Stimulated activated naive CD4-positive, alpha-beta T cell (primary cell): ENCODE results near the gene SELENOV.

Experiments used
- DNase-seq, 6 experiments: peaks; one replicate each; lab custom pipeline; 2025; lab: John Stamatoyannopoulos, UW

SELENOV gene

GRCh38 chr19:39494661-39495060 lies 20.3 kb upstream of the SELENOV start:
- no peak for DNase-seq

- no peak for DNase-seq
Observed at GRCh38 chr19:39496063-39496462, 18.9 kb upstream of the SELENOV start.

- DNase-seq, result no peak
Observed at GRCh38 chr19:39497701-39497995, 17.3 kb upstream of the SELENOV start.

GRCh38 chr19:39497996-39498797 lies 16.7 kb upstream of the SELENOV start:
- peak in 2 of 6 experiments; percentile 31 to 45 for DNase-seq

GRCh38 chr19:39498798-39499642 lies 15.9 kb upstream of the SELENOV start, which contains the start of gene DLL3:
DLL3 (plus strand) TSS chr19:39498947; CDS start chr19:39498975, 28 bp downstream.
- peak in 1 of 6 experiments; percentile 5 for DNase-seq

GRCh38 chr19:39499932-39500331 lies 15.0 kb upstream of the SELENOV start:
- DNase-seq, result no peak

- no peak for DNase-seq
Observed at GRCh38 chr19:39500543-39500942, 14.4 kb upstream of the SELENOV start.

- DNase-seq, result no peak
Observed at GRCh38 chr19:39501340-39501739, 13.6 kb upstream of the SELENOV start.

- peak; percentile 59 to 79 (median 70) for DNase-seq
Observed at GRCh38 chr19:39502640-39503417, 12.1 kb upstream of the SELENOV start.

- DNase-seq, result no peak
Observed at GRCh38 chr19:39506598-39506943, 8.4 kb upstream of the SELENOV start.

GRCh38 chr19:39506944-39507714 lies 7.8 kb upstream of the SELENOV start:
- DNase-seq, result peak in 4 of 6 experiments; percentile 16 to 33 (median 27)

- DNase-seq, result no peak
Observed at GRCh38 chr19:39507715-39508364, 7.1 kb upstream of the SELENOV start.

- no peak for DNase-seq
Observed at GRCh38 chr19:39508629-39509028, 6.3 kb upstream of the SELENOV start.

- DNase-seq, result no peak
Observed at GRCh38 chr19:39509233-39509632, 5.7 kb upstream of the SELENOV start.

GRCh38 chr19:39512988-39513387 lies 2.0 kb upstream of the SELENOV start:
- no peak for DNase-seq

GRCh38 chr19:39515551-39516191 lies 732 bp downstream of the SELENOV start:
- peak in 3 of 6 experiments; percentile 7 to 27 (median 24) for DNase-seq

GRCh38 chr19:39516270-39516669 lies 1.3 kb downstream of the SELENOV start:
- DNase-seq, result no peak

GRCh38 chr19:39517432-39517831 lies 2.5 kb downstream of the SELENOV start:
- no peak for DNase-seq

GRCh38 chr19:39518458-39518857 lies 3.5 kb downstream of the SELENOV start:
- DNase-seq, result no peak

GRCh38 chr19:39518975-39519374 lies 4.0 kb downstream of the SELENOV start:
- no peak for DNase-seq
